ENCODE data around the gene CDCP1.

Gene CDCP1

DNA sequence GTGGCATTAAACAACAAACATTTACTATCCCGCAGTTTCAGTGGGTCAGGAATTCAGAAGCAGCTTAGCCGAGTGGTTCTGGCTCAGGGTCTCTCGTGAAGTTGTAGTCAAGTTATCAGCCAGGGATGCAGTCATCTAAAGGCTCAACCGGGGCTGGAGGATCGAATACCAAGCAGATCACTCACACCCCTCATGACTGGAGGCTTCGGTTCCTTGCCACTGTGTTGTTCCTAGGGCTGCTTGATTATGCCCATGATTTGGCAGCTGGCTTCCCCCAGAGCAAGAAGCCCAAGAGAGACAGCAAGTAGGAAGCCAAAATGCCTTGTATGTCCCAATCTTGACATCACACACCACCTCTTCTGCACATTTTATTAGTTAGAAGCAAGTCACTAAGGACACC is 33.9 kb upstream of the CDCP1 start:
- Histone ChIP-seq H3K4me3 (no peak overlapping the region), H3K27ac (no peak overlapping the region)
- TF ChIP-seq, protein P1, sequence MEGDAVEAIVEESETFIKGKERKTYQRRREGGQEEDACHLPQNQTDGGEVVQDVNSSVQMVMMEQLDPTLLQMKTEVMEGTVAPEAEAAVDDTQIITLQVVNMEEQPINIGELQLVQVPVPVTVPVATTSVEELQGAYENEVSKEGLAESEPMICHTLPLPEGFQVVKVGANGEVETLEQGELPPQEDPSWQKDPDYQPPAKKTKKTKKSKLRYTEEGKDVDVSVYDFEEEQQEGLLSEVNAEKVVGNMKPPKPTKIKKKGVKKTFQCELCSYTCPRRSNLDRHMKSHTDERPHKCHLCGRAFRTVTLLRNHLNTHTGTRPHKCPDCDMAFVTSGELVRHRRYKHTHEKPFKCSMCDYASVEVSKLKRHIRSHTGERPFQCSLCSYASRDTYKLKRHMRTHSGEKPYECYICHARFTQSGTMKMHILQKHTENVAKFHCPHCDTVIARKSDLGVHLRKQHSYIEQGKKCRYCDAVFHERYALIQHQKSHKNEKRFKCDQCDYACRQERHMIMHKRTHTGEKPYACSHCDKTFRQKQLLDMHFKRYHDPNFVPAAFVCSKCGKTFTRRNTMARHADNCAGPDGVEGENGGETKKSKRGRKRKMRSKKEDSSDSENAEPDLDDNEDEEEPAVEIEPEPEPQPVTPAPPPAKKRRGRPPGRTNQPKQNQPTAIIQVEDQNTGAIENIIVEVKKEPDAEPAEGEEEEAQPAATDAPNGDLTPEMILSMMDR (IDR thresholded peaks at IDR 0.05): no peak
- DNase-seq (ENCODE audit: low spot score): no peak

GRCh38 chr3:45179163-45179562 is 33.0 kb upstream of the CDCP1 start:
- TF ChIP-seq, protein P1 (IDR thresholded peaks at IDR 0.05): no peak
- Histone ChIP-seq H3K27ac (no peak overlapping the region), H3K4me3 (no peak overlapping the region)
- DNase-seq (ENCODE audit: low spot score): no peak

DNA sequence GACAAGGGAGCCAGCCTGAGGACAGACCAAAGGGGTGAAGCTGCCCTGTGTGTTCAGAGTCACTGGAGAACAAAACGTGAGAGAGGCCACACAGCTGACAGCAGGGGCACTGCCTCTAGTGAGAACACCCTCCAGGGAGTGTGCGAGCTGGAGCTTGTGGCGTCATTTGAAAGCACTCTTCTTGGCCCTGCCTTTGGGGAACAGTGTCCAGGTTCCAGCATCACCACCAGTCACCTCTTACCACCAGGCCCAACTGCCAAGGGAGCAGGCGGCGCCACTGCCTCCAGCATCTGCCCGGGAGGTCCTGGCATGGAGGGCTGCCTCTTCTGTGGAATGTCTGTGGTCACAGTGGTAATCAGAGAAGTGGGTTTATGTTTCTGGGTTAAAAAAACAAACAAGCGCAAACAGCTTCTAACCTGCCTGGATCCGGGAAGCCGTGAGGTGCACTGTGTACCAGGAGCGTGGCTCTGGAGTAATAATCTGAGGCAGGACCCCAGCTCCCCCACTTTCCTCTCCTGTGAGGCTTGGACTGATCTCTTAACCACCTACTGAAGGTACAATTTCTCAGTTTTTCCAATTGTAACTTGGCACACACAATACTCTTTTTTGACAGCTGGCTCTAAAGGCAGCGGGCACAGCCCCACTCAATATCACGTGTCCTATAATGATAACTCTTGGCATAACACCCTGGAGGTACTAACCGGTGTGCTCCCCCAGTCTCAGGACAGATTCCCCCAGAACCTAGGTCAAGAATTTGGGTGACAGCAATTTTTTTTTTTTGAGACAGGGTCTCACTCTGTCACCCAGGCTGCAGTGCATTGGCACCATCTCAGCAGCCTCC is 32.2 kb upstream of the CDCP1 start:
- no peak overlapping the region for H3K27ac ChIP-seq

GRCh38 chr3:45176912-45177311 is 30.7 kb upstream of the CDCP1 start:
- Histone ChIP-seq H3K4me3 (no peak overlapping the region), H3K27ac (no peak overlapping the region)
- DNase-seq (ENCODE audit: low spot score): no peak
- TF ChIP-seq, protein P1 (IDR thresholded peaks at IDR 0.05): no peak

More for the DNA sequence above, 32.2 kb upstream of the CDCP1 start:
- TF ChIP-seq, protein P1 (IDR thresholded peaks at IDR 0.05): no peak
- no peak for DNase-seq (ENCODE audit: low spot score)
- H3K4me3 ChIP-seq: no peak overlapping the region

DNA sequence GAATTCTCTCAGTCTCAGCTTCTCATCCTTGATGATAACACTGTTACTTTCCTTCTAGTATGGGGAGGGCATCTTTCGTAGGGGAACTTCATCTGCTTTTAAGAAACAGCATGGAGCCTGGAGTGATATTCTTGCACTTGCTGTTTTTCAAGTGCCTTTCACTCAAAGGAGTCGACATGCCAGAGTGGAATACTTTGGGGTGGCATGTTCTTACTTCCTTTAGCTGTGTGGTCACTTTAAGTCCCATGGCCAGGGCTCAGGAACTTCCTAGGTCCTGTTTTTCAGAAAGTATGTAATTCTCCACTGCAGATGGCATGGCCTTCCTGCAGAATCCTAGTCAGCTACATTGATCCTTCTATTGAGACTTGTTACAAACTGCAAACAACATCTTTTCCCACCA is 28.1 kb upstream of the CDCP1 start:
- Histone ChIP-seq H3K27ac (no peak overlapping the region), H3K4me3 (no peak overlapping the region)
- no peak for DNase-seq (ENCODE audit: low spot score)
- TF ChIP-seq, protein P1 (IDR thresholded peaks at IDR 0.05): no peak

DNA sequence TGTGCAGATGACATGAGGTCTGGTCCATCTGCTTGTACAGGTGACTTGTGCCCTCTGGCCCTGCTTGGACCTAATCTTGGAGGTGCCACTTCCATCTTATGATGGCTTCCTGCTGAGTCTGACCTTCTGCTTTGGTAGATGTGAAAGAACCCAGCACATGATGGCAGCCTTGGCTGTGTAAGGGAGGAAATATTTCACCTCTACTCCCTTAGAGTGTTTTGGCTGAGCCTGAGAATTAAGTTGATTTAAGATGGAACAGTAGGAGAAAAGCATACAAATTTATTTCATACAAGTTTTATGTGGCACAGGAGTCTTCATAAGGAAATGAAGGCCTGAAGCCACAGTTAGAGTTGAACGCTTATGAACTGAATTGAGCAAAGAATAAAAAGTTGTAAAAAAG is 27.6 kb upstream of the CDCP1 start:
- no peak overlapping the region for H3K4me3 ChIP-seq
- no peak for DNase-seq (ENCODE audit: low spot score)
- TF ChIP-seq, protein P1 (IDR thresholded peaks at IDR 0.05): no peak
- H3K27ac ChIP-seq: no peak overlapping the region

GRCh38 chr3:45171283-45171682 is 25.1 kb upstream of the CDCP1 start:
- TF ChIP-seq, protein P1 (IDR thresholded peaks at IDR 0.05): no peak
- no peak overlapping the region for H3K27ac ChIP-seq
- no peak for DNase-seq (ENCODE audit: low spot score)
- no peak overlapping the region for H3K4me3 ChIP-seq

Measured in coronary artery (tissue), 2 donors.